HUES48 (cell line): ENCODE results near the gene LHX8.
"Not testable (repeated sequence)": the region's sequence is repeated elsewhere in the genome, so short reads cannot be mapped to it uniquely, and the experiment has no call there.

Experiments
- H3K27ac ChIP-seq: one replicate; pipeline ENCODE4 v1.7.0; 2013; ENCODE audit warnings: low read depth, low read length, inconsistent platforms
- H3K27me3 ChIP-seq: 2 replicates; pipeline ENCODE4 v1.6.1; 2013; ENCODE audit warnings: mild to moderate bottlenecking, low read length; ENCODE audit not compliant: control insufficient read depth, insufficient read depth
- H3K36me3 ChIP-seq: 2 replicates; pipeline ENCODE4 v1.6.1; 2013; ENCODE audit warnings: low read length; ENCODE audit not compliant: control insufficient read depth, insufficient read depth
- H3K4me1 ChIP-seq: 2 replicates; pipeline ENCODE4 v1.6.1; 2013; ENCODE audit warnings: mild to moderate bottlenecking, low read length; ENCODE audit not compliant: control insufficient read depth, insufficient read depth
- H3K4me3 ChIP-seq: 2 replicates; pipeline ENCODE4 v1.5.1; 2013; ENCODE audit warnings: mild to moderate bottlenecking, low read depth, low read length
- H3K9ac ChIP-seq: 2 replicates; pipeline ENCODE4 v1.6.1; 2013; ENCODE audit warnings: mild to moderate bottlenecking, low read depth, low read length, moderate library complexity
- H3K9me3 ChIP-seq: 2 replicates; pipeline ENCODE4 v1.6.1; 2013; ENCODE audit warnings: low read length; ENCODE audit not compliant: control insufficient read depth, insufficient read depth

Gene LHX8

GRCh38 chr1:75171876-75172275, 37.7 kb downstream of the LHX8 start:
- H3K9ac ChIP-seq, result no peak overlapping the region
- H3K36me3 ChIP-seq, result no peaks in the 10 kb centered on the region
- no peak overlapping the region for H3K4me3 ChIP-seq
- H3K27ac ChIP-seq, result no peak overlapping the region
- no peaks in the 10 kb centered on the region for H3K27me3 ChIP-seq
- no peaks in the 10 kb centered on the region for H3K4me1 ChIP-seq
- no peaks in the 10 kb centered on the region for H3K9me3 ChIP-seq

GRCh38 chr1:75172556-75172955, 38.4 kb downstream of the LHX8 start:
- H3K9ac ChIP-seq, result no peak overlapping the region
- H3K36me3 ChIP-seq, result no peaks in the 10 kb centered on the region
- no peak overlapping the region for H3K27ac ChIP-seq
- H3K4me1 ChIP-seq, result no peaks in the 10 kb centered on the region
- H3K9me3 ChIP-seq, result no peaks in the 10 kb centered on the region
- H3K27me3 ChIP-seq, result no peaks in the 10 kb centered on the region
- H3K4me3 ChIP-seq, result no peak overlapping the region

- Histone ChIP-seq H3K9ac (no peak overlapping the region), H3K4me3 (no peak overlapping the region)
These were observed 40.0 kb downstream of the LHX8 start for GRCh38 chr1:75174031-75174760.

GRCh38 chr1:75181214-75181955, 47.2 kb downstream of the LHX8 start:
- H3K27ac ChIP-seq, H3K4me1 ChIP-seq, H3K36me3 ChIP-seq, H3K27me3 ChIP-seq, H3K4me3 ChIP-seq, H3K9me3 ChIP-seq, H3K9ac ChIP-seq: not testable (repeated sequence)

More at GRCh38 chr1:75174031-75174760, 40.0 kb downstream of the LHX8 start:
- no peaks in the 10 kb centered on the region for H3K36me3 ChIP-seq
- no peaks in the 10 kb centered on the region for H3K4me1 ChIP-seq
- H3K27ac ChIP-seq, result no peak overlapping the region
- H3K27me3 ChIP-seq, result no peaks in the 10 kb centered on the region
- no peaks in the 10 kb centered on the region for H3K9me3 ChIP-seq

- H3K27me3 ChIP-seq, result no peaks in the 10 kb centered on the region
- H3K36me3 ChIP-seq, result no peaks in the 10 kb centered on the region
- no peak overlapping the region for H3K27ac ChIP-seq
- no peak overlapping the region for H3K9ac ChIP-seq
- no peaks in the 10 kb centered on the region for H3K4me1 ChIP-seq
- H3K4me3 ChIP-seq, result no peak overlapping the region
- H3K9me3 ChIP-seq, result no peaks in the 10 kb centered on the region
These were observed 54.7 kb downstream of the LHX8 start for GRCh38 chr1:75188892-75189291.

- no peaks in the 10 kb centered on the region for H3K36me3 ChIP-seq
- no peak overlapping the region for H3K4me3 ChIP-seq
- H3K27ac ChIP-seq, result no peak overlapping the region
- H3K9me3 ChIP-seq, result no peaks in the 10 kb centered on the region
- no peak overlapping the region for H3K9ac ChIP-seq
- H3K27me3 ChIP-seq, result no peaks in the 10 kb centered on the region
- no peaks in the 10 kb centered on the region for H3K4me1 ChIP-seq
These were observed 64.0 kb downstream of the LHX8 start for GRCh38 chr1:75198163-75198562.

GRCh38 chr1:75198761-75199160, 64.6 kb downstream of the LHX8 start:
- Histone ChIP-seq H3K4me3 (no peak overlapping the region), H3K36me3 (no peaks in the 10 kb centered on the region), H3K27ac (no peak overlapping the region), H3K27me3 (no peaks in the 10 kb centered on the region), H3K9me3 (no peaks in the 10 kb centered on the region), H3K4me1 (no peaks in the 10 kb centered on the region), H3K9ac (no peak overlapping the region)

- no peaks in the 10 kb centered on the region for H3K27me3 ChIP-seq
- H3K27ac ChIP-seq, result no peak overlapping the region
- H3K9ac ChIP-seq, result no peak overlapping the region
- peaks cover 7% of the 10 kb centered on the region for H3K4me1 ChIP-seq
- H3K4me3 ChIP-seq, result no peak overlapping the region
- no peaks in the 10 kb centered on the region for H3K36me3 ChIP-seq
- no peaks in the 10 kb centered on the region for H3K9me3 ChIP-seq
These were observed 68.6 kb downstream of the LHX8 start for GRCh38 chr1:75202751-75203150.

- H3K9ac ChIP-seq, result no peak overlapping the region
- no peaks in the 10 kb centered on the region for H3K9me3 ChIP-seq
- no peak overlapping the region for H3K4me3 ChIP-seq
- no peaks in the 10 kb centered on the region for H3K27me3 ChIP-seq
- H3K27ac ChIP-seq, result no peak overlapping the region
- peaks cover 10% of the 10 kb centered on the region for H3K4me1 ChIP-seq
- H3K36me3 ChIP-seq, result no peaks in the 10 kb centered on the region
These were observed 69.5 kb downstream of the LHX8 start for GRCh38 chr1:75203415-75204277.

GRCh38 chr1:75208862-75209261, 74.7 kb downstream of the LHX8 start:
- Histone ChIP-seq H3K36me3 (no peaks in the 10 kb centered on the region), H3K27ac (no peak overlapping the region), H3K4me1 (peaks cover 10% of the 10 kb centered on the region), H3K27me3 (no peaks in the 10 kb centered on the region), H3K9me3 (no peaks in the 10 kb centered on the region), H3K9ac (no peak overlapping the region), H3K4me3 (no peak overlapping the region)
